CD4-positive, alpha-beta T cell treated with Interleukin-6 for 4 hours (primary cell): ENCODE measurements around the gene C1orf159.
A peak's percentile ranks its signal among the peaks of the same experiment; 100 is the strongest.
"Not testable (repeated sequence)": the region's sequence is repeated elsewhere in the genome, so short reads cannot be mapped to it uniquely, and the experiment has no call there.

Experiments used
- DNase-seq: peaks from one replicate; pipeline ENCODE4 v3.0.0-alpha.2; 2020; ENCODE audit warnings: mixed read lengths

The C1orf159 gene

DNA sequence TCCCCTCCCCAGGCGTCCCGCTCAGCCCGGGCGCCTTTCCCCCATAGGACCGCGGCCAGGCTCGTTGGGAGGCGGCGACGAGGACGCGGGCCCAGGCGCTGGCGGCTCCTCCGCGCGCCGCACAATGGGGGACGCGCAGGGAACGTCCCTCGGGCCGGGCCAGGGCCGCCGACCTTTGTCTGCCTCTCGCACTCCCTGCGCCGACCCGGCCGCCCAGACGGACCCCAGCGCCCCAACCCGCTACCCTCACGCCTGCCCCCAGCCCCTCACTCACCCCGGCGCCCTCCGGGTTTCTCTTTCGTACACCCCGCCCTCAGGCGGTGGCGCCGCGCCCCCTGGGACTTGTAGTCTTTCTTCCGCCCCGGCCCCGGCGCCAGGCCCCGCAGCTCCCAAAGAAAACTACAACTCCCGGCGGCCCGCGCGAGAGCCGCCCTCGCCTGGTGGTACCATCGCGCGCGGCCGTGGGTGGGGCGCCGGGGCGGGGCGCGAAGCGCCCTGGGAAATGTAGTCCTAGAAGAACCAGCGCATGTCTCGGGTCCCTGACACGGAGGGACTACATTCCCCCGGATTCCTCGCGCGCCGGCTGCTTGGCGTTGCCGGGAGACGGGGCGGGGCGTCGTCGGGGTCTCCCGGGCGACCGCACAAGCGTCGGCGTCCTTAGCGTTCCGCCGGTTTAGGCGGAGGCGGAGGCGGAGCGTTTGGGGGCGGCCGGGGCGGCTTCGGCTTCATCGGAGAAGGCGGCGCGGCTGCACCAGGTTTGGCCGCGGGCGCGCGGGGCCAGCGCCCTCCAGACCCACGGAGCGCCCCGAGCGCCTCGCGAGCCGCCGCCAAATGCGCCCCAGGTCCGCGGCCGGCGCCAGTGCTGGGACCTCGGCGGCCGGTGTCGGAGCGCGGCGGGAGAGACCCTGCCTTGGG, at the start of gene C1orf159:
Gene C1orf159, minus strand, starts transcription at position 304 of the 915 bp plus-strand sequence. CDS start 24,546 bp downstream, outside the sequence.
- DNase-seq: peak; percentile 99

DNA sequence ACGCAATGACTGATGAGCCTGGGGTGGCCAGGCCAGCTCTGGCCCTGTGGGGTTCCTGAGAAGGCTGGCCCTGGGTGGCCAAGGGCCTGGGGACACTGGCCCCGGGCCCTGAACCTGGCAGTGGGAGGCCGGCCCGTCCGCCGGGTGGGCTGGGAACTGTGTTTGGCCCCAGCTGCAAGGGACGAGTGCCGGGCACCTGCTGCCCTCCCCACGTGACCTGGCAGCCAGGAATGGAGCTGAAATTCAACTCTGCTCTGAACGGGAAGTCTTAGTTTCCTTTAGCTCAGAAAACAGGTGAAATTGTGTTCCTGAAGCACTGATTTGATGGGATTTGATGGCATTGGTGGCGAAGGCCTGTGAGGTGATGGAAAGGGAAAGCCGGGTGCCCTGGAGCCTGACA, 49.6 kb upstream of the C1orf159 start:
- DNase-seq: no peak

DNA sequence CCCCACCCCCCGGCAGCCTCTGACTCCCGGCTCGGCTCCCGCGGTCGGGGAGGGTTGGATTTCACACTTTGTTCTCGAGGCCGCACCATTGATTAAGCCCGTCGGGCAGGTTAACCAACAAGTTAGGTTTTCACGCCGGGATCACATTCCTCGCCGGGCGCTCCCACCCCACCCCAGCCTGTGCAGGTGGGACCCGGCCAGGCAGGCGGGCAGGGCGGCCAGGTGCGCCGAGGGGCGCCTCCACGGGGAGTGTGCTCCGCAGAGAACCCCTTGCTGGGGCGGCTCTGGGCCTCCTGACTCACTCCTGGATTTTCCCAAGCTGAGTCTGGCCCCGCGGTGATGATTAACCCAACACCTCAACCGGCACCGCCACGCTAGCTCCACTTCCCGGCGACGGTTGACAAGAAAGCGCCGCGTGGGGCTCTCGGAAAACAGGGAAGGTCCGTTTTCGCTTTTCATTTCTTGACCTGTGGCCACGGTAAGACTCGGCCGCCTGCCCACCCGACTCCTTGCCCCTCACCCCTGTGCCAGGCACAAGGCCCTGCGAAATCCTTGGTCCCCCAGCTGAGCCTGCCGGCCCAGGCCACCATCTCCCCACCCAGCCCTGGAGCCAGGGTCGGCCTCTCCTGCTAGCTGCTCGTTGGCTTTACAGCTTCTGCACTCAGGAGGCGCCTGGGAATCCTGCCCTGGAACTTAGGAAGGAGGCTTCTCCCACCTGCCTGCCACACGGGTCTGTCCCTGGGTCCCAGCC, 49.0 kb upstream of the C1orf159 start:
- DNase-seq: no peak

DNA sequence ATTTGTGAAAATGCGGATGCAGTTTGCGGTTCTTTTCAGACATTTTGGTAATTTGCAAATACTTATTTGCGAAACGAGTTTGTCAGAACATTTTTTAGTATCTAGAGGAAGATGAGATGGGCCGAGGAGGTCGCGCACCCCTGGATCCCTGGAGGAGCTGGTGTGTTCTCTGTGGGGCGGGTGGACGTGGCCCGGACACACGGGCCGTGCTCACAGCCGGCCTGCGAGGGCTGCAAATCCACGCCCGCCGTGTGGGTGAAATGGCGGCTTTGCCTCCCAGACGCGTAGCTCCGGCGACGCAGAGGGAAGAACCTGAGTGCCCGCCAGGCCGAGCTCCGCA, 48.4 kb upstream of the C1orf159 start:
- no peak for DNase-seq

DNA sequence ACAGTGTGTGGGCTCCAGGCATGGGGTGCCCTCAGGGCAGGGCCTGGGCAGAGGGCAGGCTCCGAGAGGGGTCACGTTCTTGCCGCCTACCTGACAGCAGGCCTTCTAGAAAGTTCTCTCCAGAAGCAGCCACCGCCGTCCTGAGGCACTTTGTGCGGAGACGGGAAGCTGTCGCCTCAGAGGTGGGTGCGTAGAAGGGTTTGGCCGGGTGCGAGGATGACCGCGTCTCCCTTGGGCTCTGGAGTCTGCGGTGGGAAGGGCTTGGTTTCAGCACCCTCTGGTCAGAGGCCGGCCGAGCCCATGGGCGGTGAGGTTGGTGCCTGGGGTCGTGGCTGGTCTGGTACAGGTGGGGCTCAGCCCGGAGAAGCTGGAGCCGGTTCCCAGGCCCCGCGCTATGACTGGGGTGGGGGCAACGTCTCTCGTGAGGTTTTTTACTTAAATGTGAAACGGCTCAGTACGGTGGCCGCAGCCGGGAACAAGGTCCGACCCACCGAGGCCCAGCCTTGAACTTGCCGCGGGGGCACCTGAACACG, 47.7 kb upstream of the C1orf159 start:
- no peak for DNase-seq

- no peak for DNase-seq
Measured at GRCh38 chr1:1162597-1163537, 47.0 kb upstream of the C1orf159 start.

- no peak for DNase-seq
Measured at GRCh38 chr1:1161683-1162079, 45.8 kb upstream of the C1orf159 start.

DNA sequence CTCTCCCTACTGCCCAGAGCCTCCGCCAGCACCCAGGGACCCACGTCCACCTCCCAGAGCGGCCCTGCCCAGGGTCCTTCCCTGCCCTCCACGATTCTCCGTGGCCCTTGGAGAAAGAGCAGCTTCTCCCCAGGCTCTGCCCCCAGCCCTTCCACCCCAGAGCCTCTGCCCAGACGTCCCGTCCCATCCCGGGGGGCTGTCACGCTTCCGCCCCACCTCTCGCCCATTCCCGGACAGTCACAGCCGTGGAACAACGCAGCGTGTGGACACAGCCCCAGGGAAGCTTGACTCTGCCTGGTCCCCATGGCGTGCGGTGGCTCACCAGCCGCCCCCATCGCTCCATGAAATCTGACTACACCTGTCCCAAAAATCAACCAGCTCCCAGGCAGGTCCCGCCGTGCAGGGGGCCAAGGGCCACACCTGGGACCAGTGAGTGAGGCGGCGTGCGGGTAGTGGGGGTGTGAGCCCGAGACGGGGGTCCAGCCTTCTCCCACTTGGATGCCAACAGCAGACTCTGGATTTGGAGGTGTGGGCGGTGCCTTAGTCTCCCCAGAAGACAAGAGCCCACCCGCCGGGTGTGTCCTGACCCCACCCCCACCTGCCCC, 45.3 kb upstream of the C1orf159 start:
- DNase-seq: no peak

GRCh38 chr1:1160281-1160930, 44.5 kb upstream of the C1orf159 start:
- DNase-seq: no peak

DNA sequence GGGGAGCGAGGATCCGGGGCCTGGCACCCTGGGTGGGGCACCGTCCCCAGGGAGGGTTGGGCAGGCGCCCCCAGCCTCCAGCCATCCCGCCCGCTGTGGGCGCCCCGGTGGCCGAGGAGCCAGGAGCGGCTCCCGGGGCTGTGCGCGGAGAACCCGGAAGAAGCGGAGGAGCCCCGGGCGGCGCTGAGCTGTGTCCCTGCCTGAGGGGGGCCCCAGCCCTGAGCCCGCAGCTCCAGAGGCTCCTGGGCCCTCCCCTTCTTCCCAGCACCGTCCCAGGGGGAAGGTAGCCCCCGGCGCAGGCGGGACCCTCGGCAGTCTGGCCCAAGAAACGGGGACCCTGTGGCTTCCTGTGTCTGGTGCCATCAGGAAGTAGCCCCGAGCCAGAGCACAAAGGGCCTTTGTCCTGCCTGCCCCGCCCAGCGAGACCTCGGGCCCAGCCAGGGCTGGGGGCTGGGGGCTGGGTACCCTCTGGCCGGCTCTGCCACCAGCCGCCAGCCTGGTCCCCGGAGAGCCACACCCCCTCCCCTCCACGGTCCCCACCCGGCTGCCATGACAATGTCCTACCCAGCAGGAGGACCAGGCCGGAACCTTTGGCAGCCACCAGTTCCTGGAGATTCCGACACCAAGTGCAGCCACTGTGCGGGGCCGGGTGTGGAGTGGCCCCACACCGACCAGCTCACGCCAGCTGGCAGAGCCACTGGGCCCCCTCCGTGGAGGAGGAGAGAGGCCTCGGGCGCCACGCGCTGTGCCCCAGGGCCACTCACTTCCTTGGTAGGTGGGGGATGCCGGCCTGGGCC, 42.2 kb upstream of the C1orf159 start:
- peak; percentile 54 for DNase-seq

DNA sequence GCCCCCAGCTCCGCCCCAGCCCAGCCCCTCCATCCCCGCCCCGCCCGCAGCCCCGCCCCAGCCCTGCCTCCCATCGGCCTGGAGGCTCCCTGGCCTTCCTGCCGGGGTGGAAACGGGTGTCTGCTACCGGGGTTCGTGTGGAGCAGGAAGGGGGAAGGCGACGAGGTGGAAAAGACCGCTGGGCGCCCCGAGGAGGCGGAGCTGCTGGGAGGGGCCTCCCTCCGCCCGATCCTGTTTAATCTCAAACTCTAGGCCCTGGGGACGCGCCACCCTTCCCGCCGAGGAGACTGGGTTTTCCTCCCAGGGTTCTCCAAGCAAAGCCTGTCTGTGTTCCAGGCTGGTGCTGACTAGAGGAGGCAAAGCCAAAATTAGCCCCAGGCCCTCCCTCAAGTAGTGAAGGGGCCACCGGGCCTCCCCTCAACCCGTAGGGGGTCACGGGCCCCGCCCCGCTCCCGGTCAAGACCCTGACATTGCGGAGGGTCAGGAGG, 41.6 kb upstream of the C1orf159 start:
- DNase-seq: peak; percentile 76

- DNase-seq: no peak
Measured at GRCh38 chr1:1157033-1157365, 41.1 kb upstream of the C1orf159 start.

DNA sequence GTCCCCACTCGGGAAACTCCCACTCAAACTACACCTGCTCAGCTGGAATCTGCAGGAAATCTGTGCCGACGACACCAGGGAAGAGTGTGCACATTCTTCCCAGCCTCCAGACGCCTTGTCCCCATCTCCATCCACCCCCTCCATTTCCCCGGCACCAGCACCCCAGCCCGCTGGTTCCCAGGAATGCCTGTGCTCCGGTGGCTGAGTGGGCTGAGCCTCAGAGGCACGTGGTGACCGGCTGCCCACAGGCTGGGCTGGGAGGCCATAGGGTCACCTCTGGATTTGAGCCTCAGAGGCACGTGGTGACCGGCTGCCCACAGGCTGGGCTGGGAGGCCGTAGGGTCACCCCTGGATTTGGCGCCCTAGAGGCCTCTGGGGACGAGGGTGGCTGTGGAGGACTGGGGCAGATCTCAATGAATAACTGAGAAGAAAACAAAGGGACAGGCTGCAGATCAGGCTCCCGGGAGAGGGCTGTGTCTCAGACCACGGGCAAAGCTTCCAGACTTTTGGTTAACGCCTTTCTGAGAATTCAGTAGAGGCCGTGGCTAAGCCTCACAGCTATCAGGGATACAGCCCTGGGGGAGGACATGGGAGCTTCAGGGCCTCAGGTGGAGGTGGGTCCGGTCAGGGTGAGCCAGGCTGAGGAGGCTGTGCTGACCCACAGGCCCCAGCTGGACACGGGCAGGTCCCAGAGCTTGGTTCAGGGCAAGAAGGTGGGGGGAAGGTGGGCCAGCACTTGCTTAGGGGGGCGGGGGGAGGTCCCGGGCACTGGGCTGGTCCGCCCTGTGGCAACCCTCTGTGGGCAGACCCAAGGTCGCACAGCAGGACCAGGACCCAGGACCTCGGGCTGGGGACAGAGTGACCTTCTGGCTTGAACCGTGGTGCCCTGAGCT, 40.5 kb upstream of the C1orf159 start:
- DNase-seq: no peak

DNA sequence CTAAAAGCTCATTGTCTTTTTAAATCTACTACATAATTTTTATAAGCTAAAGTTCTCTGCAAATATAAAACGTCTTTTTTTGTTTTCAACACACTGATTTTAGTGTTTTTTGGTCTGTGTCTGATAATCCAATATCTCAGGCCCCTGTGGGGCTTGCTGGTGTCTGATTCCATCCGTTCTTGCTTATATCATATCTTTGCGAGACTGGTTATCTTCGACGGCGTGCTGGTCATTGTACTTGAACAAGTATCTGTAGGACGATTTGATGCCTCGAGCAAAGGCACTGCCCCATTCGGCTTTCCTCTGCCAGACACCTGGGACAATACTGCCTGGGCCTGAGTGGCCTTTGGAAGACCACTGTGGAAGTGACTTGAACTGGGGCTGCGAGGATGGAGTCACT, 39.4 kb upstream of the C1orf159 start:
- no peak for DNase-seq

- DNase-seq: no peak
Measured at GRCh38 chr1:1153874-1154273, 38.0 kb upstream of the C1orf159 start.

- DNase-seq: not testable (repeated sequence)
Measured at GRCh38 chr1:1153215-1153614, 37.3 kb upstream of the C1orf159 start.

- DNase-seq: not testable (repeated sequence)
Measured at GRCh38 chr1:1152431-1152830, 36.5 kb upstream of the C1orf159 start.

GRCh38 chr1:1151306-1151705, 35.4 kb upstream of the C1orf159 start:
- DNase-seq: no peak

DNA sequence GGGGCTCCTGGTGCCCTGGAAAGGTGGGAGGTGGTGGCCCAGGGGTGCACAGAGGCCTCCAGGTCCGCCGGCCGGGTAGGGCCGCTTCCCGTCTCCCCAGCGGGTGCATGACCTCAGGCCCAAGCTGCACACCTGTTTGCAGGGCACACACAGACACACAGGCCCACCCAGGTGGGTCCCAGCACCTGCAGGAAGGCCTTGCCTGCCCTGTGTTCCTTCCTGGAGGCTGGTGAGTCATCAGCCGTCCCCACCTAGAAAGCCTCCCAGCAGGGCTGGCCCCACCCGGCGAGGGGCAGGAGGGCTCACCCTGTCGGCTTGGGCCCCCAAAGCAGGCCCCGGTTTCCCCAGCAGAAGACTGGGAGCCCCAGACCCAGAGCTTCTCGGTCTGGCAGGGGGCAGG, 34.2 kb upstream of the C1orf159 start:
- no peak for DNase-seq

GRCh38 chr1:1149416-1149815, 33.5 kb upstream of the C1orf159 start:
- DNase-seq: no peak
